ENCODE measurements around the gene ARL4A. TPM values are rescaled to one million over a fixed set of nuclear protein-coding genes. Genes with fewer than 3 reads are reported as not detected.

Gene ARL4A
- total RNA-seq, 1 experiment from 2014 or later: 39.4 TPM

- 0 out of 7 replicates have a peak overlapping the region, but pooled peaks of 2 of the 3 experiments have one; percentile 8 to 14 for H3K27ac Mint-ChIP-seq
- Histone ChIP-seq H2BK12ac (ENCODE audit: insufficient read length, low read depth, low read length) (no peak overlapping the region), H4K5ac (ENCODE audit: insufficient read length, low read depth, low read length) (no peak overlapping the region), H3K79me2 (ENCODE audit: insufficient read depth, low read length) (no peaks in the 10 kb centered on the region), H3K4me1 (ENCODE audit: insufficient read depth, low read length) (peaks cover 4% of the 10 kb centered on the region; the same call in 1 of the 2 replicates), H3K18ac (ENCODE audit: insufficient read length, low read depth, low read length) (no peak overlapping the region), H2AFZ (ENCODE audit: low read length) (no peak overlapping the region), H4K91ac (ENCODE audit: insufficient read length, low read depth, low read length) (no peak overlapping the region), H2AK5ac (ENCODE audit: insufficient read length, low read length) (no peak overlapping the region), H2BK5ac (ENCODE audit: insufficient read length, low read length) (no peak overlapping the region), H3K9me3 (ENCODE audit: control insufficient read depth, low read depth, low read length) (no peaks in the 10 kb centered on the region), H3K23ac (ENCODE audit: insufficient read length, low read depth, low read length) (no peak overlapping the region), H3K4ac (ENCODE audit: low read depth, low read length) (no peak overlapping the region), H3T11ph (ENCODE audit: low read length) (no peak overlapping the region), H3K79me1 (ENCODE audit: insufficient read depth, low read depth, low read length, poor library complexity, severe bottlenecking) (no peaks in the 10 kb centered on the region), H3K14ac (ENCODE audit: insufficient read depth, low read length) (no peak overlapping the region), H3K27me3 (ENCODE audit: insufficient read depth, low read length) (no peaks in the 10 kb centered on the region), H3K4me2 (ENCODE audit: insufficient read depth, insufficient read length, low read length) (no peak overlapping the region), H3K56ac (ENCODE audit: insufficient read length, low read depth, low read length) (no peak overlapping the region), H3K27ac (ENCODE audit: insufficient read length, low read depth, low read length) (no peak overlapping the region), H3K23me2 (ENCODE audit: insufficient read length, low read depth, low read length, poor library complexity, severe bottlenecking) (no peaks in the 10 kb centered on the region), H2BK15ac (ENCODE audit: low read depth, low read length) (no peak overlapping the region), H2BK120ac (ENCODE audit: low read depth, low read length, poor library complexity, severe bottlenecking) (no peak overlapping the region), H4K8ac (replicated peaks; ENCODE audit: insufficient read length, low read depth, low read length) (no peak overlapping the region), H3K9ac (ENCODE audit: extremely low read depth, insufficient read length, low read length) (no peak overlapping the region), H4K20me1 (ENCODE audit: control insufficient read depth, insufficient read depth, insufficient read length) (no peaks in the 10 kb centered on the region), H2BK20ac (ENCODE audit: low read depth, low read length, poor library complexity, severe bottlenecking) (no peak overlapping the region)
- DNase-seq: no peak
- no CpG with 5 or more reads among the region's 8 CpGs for WGBS (ENCODE audit: extremely low coverage, insufficient read length, low lambda C conversion rate)
- TF ChIP-seq, protein P1, sequence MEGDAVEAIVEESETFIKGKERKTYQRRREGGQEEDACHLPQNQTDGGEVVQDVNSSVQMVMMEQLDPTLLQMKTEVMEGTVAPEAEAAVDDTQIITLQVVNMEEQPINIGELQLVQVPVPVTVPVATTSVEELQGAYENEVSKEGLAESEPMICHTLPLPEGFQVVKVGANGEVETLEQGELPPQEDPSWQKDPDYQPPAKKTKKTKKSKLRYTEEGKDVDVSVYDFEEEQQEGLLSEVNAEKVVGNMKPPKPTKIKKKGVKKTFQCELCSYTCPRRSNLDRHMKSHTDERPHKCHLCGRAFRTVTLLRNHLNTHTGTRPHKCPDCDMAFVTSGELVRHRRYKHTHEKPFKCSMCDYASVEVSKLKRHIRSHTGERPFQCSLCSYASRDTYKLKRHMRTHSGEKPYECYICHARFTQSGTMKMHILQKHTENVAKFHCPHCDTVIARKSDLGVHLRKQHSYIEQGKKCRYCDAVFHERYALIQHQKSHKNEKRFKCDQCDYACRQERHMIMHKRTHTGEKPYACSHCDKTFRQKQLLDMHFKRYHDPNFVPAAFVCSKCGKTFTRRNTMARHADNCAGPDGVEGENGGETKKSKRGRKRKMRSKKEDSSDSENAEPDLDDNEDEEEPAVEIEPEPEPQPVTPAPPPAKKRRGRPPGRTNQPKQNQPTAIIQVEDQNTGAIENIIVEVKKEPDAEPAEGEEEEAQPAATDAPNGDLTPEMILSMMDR (conservative IDR thresholded peaks at IDR 0.05): no peak
- H3K36me3 Mint-ChIP-seq (ENCODE audit: insufficient read depth in 1 of 3, low read depth in 3 of 3): no peaks in the 10 kb centered on the region
- H3K4me1 Mint-ChIP-seq: peaks cover 46 to 47% of the 10 kb centered on the region in 2 experiments
- H3K4me3 Mint-ChIP-seq: no peak overlapping the region
- H3K9me3 Mint-ChIP-seq: no peaks in the 10 kb centered on the region
- no peaks in the 10 kb centered on the region for H3K27me3 Mint-ChIP-seq (ENCODE audit: low read depth)
Measured at GRCh38 chr7:12727455-12728191, 40.2 kb downstream of the ARL4A start.

All from H9 (cell line).